Measurements from ENCODE around the gene GPR35.

The GPR35 gene

DNA sequence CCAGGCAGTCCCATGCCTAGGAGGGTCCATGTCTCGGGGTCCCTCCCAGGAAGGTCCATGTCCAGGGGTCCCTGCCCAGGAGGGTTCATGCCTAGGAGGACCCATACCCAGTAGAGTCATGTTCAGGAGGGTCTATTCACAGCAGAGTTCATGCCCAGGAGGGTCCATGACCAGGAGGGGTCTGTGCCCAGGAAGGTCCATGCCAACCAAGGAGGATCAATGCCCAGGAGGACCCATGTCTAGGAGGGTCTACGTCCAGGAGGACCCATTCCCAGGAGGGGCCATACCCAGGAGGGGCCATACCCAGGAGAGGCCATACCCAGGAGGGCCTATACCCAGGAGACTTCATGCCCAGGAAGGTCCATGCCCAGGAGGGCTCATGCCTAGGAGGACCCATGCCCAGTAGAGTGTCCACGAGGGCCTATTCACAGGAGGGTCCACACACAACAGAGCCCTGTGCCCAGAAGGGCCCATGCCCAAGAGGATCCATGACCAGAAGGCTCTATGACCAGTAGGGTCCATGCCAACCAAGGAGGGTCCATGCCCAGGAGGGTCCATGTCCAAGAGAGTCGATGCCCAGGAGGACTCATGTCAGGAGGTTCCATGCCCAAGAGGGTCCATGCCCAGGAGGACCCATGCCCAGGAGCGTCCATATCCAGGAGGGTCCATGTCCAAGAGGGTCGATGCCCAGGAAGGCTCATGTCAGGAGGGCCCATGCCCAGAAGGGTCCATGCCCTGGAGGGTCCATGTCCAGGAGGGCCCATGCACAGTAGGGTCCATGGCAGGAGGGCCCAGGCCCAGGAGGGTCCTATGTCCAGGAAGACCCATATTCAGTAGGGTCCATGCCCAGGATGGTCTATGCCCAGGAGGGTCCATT is 10.1 kb downstream of the GPR35 start:
- TF ChIP-seq, protein P1, sequence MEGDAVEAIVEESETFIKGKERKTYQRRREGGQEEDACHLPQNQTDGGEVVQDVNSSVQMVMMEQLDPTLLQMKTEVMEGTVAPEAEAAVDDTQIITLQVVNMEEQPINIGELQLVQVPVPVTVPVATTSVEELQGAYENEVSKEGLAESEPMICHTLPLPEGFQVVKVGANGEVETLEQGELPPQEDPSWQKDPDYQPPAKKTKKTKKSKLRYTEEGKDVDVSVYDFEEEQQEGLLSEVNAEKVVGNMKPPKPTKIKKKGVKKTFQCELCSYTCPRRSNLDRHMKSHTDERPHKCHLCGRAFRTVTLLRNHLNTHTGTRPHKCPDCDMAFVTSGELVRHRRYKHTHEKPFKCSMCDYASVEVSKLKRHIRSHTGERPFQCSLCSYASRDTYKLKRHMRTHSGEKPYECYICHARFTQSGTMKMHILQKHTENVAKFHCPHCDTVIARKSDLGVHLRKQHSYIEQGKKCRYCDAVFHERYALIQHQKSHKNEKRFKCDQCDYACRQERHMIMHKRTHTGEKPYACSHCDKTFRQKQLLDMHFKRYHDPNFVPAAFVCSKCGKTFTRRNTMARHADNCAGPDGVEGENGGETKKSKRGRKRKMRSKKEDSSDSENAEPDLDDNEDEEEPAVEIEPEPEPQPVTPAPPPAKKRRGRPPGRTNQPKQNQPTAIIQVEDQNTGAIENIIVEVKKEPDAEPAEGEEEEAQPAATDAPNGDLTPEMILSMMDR (IDR thresholded peaks at IDR 0.05; ENCODE audit: borderline replicate concordance, control extremely low read depth, extremely low read depth, insufficient read depth, missing control alignments): no peak
- no peak for DNase-seq (ENCODE audit: low spot score)
- in situ Hi-C loops (cut with MboI; ENCODE audit: low sequenced_read_pairs, unreplicated experiment): no loop called here

DNA sequence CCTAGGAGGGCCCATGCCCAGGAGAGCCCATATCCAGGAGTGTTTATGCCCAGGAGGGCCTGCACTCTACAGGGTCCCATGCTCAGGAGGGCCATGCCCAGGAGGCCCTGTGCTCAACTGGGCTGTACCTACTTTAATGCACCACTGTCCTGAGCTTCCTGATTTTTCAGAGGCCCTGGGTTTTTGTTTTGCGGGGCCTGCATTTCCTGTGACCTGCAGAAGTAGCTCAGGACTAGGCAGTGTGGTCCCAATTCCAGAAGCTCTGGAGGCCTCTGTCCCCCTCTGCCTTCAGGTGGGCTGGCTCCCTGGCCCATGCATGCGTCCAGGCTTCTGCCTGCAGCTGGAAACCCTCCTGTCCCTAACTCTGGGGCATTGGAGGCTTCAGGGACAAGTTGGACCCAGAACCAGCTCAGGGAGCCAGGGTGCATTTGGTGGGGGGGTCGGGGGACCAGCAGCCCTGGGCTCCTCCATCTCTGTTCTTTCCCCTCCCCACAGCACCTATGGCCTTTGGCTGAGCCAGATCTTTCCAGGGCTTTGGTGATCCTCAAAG is 10.8 kb downstream of the GPR35 start:
- DNase-seq (ENCODE audit: low spot score): no peak
- in situ Hi-C loops (cut with MboI; ENCODE audit: low sequenced_read_pairs, unreplicated experiment): no loop called here
- TF ChIP-seq, protein P1 (IDR thresholded peaks at IDR 0.05; ENCODE audit: borderline replicate concordance, control extremely low read depth, extremely low read depth, insufficient read depth, missing control alignments): no peak

DNA sequence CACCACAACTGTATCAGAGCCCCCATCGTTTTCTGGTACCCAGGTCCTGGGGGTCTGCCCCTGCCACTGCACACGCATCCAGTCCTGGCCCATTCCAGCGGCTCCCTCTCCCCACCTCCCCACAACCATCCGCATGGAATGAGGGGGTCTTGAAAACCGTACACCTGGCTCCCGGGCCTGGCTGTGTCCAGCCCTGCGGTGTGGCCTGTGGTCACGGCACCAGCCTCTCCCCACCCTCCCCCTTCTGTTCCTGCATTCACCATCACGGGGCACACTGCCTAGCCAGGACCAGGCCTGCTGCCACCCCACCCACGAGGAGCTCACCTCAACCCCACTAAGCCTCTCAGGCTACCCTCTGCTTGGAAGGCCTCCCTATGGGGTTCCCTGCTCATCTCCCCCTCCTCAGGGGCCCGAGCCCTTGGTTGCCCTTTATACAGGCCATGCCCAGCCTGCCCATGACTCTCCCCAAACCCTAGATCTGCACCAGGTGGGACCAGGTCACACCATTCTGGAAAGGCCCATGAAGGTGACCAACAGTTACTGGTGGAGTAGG is 11.4 kb downstream of the GPR35 start:
- in situ Hi-C loops (cut with MboI; ENCODE audit: low sequenced_read_pairs, unreplicated experiment): no loop called here
- TF ChIP-seq, protein P1 (IDR thresholded peaks at IDR 0.05; ENCODE audit: borderline replicate concordance, control extremely low read depth, extremely low read depth, insufficient read depth, missing control alignments): no peak
- DNase-seq (ENCODE audit: low spot score): no peak

DNA sequence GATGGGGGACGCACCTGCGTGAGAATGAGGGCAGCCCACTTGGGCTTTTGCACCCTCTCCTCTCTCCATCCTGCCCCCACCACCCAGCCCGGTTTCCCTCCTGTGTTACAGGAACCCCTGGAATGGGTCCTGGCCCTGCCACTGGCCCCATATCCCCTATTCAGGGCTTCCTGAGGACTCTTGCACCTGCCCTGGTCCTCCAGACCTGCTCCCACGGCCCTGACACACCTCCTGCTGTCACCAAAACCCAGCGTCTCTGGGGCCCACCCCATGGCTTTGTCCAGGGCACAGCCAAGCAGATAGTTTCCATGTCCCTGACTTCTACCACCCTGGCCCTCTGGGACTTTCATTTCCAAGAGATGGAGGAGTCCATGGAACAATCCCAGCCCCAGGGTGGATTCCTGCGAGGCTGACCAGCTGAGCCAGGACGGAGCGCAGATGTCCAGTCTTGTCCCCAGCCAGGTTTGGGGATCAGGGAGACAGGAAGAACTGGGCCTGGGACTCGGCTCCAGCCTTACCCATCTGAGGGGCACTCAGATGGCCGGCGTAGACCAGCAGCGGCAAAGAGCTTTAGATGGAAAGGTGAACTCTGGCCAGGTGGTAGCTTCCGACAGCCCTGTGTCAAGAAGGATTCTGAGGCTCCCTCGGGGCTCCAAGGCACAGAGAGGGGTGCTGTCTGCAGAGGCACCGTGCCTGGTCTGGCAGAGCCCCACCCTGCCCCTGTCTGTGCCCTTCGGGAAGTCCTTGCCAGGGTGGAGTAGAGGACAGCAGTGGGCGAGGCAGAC is 12.0 kb downstream of the GPR35 start:
- TF ChIP-seq, protein P1 (IDR thresholded peaks at IDR 0.05; ENCODE audit: borderline replicate concordance, control extremely low read depth, extremely low read depth, insufficient read depth, missing control alignments): no peak
- in situ Hi-C loops (cut with MboI; ENCODE audit: low sequenced_read_pairs, unreplicated experiment): no loop called here
- no peak for DNase-seq (ENCODE audit: low spot score)

DNA sequence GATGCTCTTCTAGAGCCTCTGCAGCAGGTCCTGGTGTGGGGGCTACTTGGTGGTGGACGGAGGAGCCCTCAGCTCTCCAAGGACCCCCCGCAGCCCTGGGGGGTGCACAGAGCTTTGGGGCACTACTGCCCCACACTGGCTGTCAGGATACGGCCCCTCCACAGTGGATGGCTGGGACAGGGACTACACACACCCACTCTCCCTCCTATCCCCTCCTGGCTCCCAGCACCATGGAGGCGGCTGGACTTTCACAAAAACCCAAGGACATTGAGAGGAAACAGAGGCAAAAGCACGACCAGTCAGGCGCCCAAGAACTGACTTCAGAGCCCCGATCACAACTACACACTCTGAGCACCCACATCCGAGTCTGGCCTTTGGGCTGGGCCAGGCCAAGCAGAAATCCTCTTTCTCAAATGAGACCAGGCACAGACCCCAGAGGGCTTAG is 12.6 kb downstream of the GPR35 start:
- in situ Hi-C loops (cut with MboI; ENCODE audit: low sequenced_read_pairs, unreplicated experiment): no loop called here
- DNase-seq (ENCODE audit: low spot score): no peak
- TF ChIP-seq, protein P1 (IDR thresholded peaks at IDR 0.05; ENCODE audit: borderline replicate concordance, control extremely low read depth, extremely low read depth, insufficient read depth, missing control alignments): no peak

DNA sequence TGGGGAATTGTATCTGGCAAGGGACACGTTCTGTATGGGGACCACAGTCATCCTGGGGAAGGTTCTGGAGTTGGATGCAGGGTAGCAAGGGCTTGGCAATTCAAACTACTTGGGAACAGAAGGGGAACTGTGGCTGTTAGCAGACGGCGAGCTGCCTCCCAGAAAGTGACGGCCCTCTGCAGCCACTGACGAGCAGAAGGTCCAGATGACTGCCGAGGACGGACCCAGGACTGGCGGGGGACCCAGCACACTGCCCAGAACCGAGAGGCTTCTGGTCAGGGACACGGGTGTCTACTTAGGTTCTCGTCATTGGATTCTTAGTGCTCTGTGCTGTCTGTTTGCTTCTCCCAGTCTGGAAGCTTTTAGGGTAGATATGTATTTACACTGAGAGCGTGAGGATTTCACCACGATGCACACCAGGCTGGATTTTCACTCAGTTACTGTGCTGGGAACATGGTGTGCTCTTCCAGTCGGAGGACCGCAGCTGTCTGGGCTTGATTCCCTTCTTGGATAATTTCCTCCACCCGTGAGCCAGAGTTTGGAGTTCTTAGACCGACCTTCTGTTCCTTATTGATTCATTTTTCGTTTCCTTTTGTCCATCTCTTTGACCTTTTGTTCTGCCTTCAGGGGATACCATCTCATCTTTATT is 13.4 kb downstream of the GPR35 start:
- in situ Hi-C loops (cut with MboI; ENCODE audit: low sequenced_read_pairs, unreplicated experiment): no loop called here
- no peak for DNase-seq (ENCODE audit: low spot score)
- TF ChIP-seq, protein P1 (IDR thresholded peaks at IDR 0.05; ENCODE audit: borderline replicate concordance, control extremely low read depth, extremely low read depth, insufficient read depth, missing control alignments): no peak
